ENCODE data around the gene ZNF177.
A peak's percentile ranks its signal among the peaks of the same experiment; 100 is the strongest.
"Not testable (repeated sequence)": the region's sequence is repeated elsewhere in the genome, so short reads cannot be mapped to it uniquely, and the experiment has no call there.

Gene ZNF177

DNA sequence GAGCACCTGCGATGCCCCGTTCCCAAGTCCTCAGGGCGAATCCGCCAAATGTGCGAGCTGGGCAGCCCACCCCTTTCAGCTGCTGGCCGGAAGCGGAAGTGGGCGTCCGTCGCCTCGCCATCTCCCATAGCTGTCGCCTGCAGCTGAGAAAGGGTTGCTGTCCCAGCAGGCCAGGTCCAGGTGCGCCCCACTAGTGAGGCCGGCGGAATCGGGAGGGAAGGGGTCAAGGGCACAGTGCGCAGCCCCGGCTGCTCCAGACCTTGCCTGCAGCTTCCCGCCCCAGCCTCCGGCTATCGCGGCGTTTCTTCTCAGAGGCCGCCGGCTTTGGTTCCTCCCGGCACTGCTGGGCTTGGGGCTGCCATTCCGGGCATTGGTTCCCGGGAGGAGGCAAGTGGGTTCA lies at the start of gene ZNF177:
ZNF177 (plus strand) TSS at position 109 of the 400 bp plus-strand sequence. CDS start 15,299 bp downstream, outside the sequence.
- no peak for DNase-seq (ENCODE audit: low read depth)

DNA sequence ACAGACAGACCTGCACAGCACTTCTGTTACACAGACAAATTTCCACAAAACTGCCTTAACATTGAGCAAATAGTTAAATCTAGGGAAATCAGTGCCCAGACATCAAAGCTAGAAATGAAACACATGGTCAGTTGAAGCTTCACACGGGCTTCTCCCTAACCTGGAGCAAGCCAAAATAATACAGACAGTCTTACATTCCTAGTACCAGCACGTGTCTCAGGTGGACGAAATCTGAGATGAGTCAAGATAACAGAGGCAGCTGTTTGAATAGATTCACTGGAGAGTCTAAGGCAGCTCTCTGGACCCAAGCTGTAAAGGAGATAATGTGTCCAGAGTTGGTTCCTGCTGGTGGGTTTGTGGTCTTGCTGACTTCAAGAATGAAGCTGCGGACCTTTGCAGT lies 49.1 kb upstream of the ZNF177 start:
- no peak for DNase-seq (ENCODE audit: low read depth)

DNA sequence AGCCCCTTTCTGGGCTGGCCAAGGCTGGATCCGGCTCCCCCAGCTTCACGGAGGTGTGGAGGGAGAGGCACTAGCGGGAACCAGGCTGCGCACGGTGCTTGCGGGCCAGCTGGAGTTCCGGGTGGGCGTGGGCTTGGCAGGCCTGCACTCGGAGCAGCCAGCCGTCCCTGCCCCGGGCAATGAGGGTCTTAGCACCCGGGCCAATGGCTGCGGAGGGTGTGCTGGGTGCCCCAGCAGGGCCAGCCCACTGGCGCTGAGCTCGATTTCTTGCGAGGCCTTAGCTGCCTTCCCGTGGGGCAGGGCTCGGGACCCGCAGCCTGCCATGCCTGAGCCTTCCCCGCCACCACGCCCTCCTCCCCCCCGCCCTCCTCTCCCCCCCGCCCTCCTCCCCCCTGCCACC lies 41.5 kb upstream of the ZNF177 start:
- DNase-seq (ENCODE audit: low read depth), result no peak

DNA sequence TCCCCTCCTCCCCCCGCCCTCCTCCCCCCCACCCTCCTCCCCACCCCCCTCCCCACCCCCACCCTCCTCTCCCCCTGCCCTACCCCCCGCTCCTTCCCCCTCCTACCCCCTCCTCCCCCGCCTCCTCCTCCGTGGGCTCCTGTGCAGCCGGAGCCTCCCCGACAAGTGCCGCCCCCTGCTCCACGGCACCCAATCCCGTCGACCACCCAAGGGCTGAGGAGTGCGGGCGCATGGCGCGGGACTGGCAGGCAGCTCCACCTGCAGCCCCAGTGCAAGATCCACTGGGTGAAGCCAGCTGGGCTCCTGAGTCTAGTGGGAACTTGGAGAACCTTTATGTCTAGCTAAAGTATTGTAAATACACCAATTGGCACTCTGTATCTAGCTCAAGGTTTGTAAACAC lies 41.1 kb upstream of the ZNF177 start:
- not testable (repeated sequence) for DNase-seq (ENCODE audit: low read depth)

DNA sequence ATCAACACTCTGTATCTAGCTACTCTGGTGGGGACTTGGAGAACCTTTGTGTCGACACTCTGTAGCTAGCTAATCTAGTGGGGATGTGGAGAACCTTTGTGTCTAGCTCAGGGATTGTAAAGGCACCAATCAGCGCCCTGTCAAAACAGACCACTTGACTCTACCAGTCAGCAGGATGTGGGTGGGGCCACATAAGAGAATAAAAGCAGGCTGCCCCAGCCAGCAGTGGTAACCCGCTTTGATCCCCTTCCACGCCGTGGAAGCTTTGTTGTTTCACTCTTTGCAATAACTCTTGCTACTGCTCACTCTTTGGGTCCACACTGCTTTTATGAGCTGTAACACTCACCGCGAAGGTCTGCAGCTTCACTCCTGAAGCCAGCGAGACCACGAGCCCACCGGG lies 40.6 kb upstream of the ZNF177 start:
- DNase-seq (ENCODE audit: low read depth), result not testable (repeated sequence)

DNA sequence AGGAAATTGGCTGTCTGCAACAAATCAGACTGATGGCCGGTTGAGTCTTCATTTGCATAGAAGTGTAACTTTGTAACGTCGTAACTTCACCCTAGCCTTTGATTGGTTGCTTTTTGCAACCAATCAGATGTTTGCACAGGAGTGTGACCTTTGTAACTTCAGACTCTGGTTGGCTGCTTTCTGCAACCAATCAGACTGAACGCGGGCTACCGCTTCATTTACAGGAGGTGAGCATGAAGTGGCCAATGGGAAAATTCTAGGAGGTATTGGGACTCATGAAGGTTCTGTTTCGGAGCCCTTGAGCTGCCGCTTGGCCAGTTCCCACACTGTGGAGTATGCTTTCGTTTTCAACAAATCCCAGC lies 39.3 kb upstream of the ZNF177 start:
- peak; percentile 65 for DNase-seq (ENCODE audit: low read depth)

DNA sequence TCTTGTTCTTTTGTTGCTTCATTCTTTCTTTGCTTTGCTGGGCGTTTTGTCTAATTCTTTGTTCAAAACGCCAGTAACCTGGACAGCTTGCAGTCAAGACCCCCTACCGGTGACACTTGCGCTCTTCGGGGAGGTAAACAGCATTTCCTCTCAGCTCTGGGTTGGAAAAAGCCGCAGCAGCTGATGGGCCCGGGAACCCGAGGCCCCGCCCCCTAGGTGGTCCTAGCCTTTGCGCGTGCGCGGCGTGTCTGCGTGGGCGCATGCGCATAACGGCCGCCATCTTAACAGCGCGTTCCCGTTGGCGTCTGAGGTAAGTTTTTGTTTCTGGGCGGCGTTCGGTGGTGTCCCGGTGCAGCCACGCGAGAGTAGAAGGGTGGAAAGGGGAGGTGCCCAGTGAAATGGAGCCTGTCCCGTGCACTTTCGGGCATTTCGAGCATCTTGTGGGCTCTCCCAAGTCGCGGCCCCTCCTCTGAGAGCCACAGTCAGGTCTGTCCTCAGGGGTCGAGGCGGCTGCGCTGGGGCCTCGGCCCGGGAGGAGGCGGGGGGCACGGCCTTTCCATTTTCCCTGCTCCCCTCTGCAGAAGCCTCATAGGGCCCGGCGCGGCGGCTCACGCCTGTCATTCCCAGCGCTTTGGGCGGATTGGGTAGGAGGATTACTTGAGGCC lies 38.8 kb upstream of the ZNF177 start, which contains the start of gene ZNF559:
ZNF559 (plus strand) TSS at position 261 of the 665 bp plus-strand sequence. CDS start 14,371 bp downstream, outside the sequence.
- peak; percentile 82 for DNase-seq (ENCODE audit: low read depth)

DNA sequence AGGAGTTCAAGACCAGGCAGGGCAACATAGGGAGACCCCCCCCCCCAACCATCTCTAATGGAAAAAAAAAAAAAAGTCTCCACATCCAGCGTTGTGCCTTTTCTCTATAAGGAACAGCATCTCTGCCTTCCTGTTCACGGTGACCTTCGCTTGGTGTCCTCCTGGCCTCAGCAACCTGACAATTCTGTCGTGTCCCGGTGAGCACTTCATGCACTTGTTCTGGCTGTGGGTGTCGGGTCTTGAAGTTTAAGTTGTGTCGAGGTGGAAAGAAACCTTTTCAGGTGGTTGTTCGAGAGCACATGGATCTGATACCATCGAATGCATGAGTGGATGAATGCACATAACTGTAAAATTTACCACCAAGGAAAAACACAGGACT lies 38.2 kb upstream of the ZNF177 start:
- DNase-seq (ENCODE audit: low read depth), result no peak

DNA sequence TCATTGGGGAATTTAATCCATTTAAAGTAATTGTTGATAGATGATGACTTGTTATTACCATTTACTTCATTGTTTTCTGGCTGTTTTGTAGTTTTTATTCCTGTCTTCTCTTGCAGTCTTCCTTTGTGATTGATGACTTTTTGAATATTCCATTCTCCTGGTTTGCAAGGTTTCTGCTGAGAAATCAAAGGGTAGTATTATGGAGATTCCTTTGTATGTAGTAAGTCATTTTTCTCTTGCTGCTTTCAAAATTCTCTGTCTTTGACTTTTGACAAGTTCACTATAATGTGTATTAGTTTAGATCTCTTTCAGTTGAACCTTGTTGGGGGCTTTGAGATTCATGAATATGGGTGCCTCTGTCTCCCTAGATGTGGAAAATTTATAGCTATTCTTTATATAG lies 32.8 kb upstream of the ZNF177 start:
- DNase-seq (ENCODE audit: low read depth), result no peak

DNA sequence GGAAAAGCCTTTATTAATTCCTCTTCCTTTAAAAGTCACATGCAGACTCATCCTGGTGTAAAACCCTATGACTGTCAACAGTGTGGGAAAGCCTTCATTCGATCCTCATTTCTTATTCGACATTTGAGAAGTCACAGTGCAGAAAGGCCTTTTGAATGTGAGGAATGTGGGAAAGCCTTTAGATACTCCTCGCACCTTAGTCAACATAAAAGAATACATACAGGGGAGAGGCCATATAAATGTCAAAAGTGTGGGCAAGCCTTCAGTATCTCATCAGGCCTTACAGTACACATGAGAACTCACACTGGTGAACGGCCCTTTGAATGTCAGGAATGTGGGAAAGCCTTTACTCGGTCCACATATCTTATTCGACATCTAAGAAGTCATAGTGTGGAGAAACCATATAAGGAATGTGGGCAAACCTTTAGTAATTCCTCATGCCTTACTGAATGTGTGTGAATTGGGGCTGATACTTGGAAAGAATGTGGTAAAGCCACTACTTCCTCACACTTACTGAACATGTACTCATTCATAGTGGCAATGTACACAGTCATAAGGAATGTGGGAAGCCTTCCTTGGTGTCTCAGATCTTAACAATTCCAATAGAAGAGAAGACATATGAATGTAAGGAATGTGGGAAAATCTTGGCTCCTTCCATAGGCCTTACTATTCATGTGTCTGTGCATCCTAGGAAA lies 20.1 kb upstream of the ZNF177 start:
- no peak for DNase-seq (ENCODE audit: low read depth)

DNA sequence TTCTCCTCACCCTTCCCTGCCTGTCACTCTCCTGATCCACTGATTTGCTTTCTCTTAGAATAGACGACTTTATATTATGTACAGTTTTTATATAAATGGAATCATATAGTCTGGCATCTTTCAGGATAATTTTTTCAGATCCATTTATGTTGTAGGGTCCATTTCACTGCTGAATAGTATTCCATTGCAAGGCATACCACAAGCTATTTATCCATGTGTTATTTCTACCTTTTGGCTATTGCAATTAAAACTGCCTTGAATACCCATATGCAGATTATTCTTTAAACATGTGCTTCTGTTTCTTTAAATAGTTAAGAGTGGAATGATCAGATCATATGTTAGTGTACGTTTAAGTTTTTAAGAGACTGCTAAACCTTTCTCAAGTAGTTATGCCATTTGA lies 17.8 kb upstream of the ZNF177 start:
- no peak for DNase-seq (ENCODE audit: low read depth)

DNA sequence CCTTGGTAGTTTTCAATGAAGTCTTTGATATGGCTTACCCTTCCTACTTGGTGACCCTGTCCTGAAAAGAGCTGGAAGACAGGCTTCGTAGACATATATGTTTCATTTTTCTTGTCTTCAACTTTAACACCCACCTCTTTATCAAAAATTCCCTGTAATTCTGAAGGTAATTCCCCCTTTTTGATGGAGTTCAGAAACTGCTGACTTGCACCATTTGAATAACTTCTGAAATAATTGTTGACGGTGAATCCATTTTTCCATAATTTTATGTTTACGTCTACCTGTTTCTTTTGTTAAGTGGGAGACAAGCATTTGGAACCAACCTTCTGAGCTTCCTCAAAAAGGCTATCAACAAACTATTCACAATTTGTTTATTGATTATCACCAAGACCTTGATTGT lies 14.6 kb upstream of the ZNF177 start:
- no peak for DNase-seq (ENCODE audit: low read depth)

DNA sequence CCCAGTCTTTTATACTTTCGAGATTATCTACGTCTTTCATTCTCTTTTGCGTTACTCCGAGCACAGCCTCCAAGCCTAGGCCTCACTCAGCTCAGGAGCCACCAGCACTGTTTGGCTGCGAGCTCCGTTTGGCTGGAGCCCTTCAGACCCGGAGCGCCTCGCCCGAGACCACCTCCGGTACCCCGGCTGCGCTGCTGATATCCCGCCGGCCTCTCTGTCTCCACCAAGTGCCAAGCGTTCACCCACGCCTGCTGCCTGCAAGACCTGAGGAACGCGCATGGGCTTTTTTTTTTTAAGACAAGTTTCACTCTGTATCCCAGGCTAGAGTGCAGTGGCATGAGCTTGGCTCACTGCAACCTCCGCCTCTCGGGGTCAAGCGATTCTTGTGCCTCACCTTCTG lies 14.1 kb upstream of the ZNF177 start:
- DNase-seq (ENCODE audit: low read depth), result no peak

DNA sequence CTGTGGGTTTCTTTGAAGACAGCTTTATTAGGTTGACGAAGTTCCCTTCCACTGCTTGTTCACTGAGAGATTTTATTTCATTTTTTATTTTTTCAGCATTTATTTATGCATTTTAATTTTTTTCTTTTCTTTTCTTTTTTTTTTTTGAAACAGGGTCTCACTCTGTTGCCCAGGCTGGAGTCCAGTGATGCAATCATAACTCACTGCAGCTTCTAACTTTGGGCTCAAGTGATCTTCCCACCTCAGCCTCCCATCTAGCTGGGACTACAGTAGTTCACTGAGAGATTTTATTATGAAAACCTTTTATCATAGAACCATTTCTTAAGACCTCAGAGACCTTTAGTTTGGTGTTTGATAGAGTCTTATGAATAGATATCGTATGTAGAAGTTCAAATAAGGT lies 10.3 kb upstream of the ZNF177 start:
- no peak for DNase-seq (ENCODE audit: low read depth)

DNA sequence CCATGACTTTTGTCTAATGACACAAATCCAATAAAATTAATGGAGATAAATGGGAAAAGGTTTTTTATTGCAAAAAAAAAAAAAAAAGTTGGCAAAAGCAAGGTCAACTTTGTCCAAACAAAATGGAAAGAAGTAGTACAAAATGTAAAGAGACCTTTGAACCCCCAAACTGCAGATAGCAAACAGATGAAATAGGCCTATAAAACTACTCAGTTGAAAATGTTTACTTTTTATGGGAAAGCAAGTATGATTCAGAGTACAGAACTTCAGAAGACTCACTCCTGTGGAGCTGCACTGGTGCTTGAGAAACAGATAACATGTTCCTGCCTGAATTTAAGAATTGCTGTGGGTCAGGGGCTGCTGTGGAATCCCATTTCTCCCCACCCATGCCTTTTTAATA lies 9.8 kb upstream of the ZNF177 start:
- DNase-seq (ENCODE audit: low read depth), result no peak

DNA sequence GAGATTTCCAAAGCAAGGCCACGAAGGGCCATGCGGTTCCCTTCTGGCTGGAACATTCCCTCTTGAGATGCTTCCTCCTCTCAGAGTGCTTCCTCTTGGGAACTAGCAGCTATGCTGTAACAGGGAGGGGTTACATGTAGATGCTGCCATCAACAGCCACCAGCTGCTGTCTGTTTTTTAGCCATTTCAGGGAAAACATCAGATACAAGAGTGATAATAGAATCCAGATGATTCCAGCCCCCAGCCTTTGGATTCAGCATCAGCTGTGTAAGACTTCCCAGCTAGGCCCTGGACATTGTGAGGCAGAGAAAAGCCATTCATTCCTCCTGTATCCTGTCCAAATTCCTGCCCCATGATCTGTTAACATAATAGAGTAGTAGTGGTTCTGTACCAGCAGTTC lies 8.2 kb upstream of the ZNF177 start:
- DNase-seq (ENCODE audit: low read depth), result no peak

DNA sequence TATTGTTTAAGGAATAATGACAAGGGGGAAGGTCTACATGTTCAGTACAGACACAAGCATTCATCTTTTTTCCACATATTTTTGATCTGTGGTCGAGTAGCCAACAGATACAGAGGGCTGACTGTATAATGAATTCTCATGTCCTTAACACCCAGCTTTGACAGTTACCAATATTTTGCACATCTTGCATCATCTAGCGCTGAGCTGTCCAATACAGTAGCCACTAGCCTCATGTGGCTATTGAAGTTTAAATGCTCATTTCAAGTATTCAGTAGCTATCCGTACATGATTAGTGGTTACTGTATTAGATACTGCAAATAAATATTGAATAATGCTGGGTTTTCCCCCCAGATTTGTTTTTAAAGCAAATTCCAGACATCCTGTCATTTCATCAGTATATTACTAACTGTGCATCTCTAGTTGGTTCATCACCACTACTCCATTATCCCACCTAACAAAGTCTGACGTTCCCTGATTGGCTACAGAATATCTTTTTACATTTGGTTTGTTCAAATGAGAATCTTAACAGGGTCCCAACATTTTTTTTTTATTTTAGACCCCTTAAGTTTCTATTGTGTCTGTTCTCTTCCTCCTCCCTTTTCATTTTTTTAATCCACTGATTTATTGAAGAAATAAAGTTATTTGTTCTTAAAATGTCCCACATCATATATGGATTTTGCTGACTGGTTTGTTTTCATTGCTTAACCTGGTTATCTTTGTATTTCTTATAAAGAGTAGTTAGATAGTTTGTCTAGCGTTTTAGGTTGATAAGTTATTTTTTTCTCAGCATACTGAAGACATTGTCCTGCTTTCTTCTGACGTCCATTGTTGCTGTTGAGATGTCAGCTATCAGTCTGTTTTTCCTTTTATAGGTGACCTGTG lies 8.2 kb downstream of the ZNF177 start:
- no peak for DNase-seq (ENCODE audit: low read depth)

DNA sequence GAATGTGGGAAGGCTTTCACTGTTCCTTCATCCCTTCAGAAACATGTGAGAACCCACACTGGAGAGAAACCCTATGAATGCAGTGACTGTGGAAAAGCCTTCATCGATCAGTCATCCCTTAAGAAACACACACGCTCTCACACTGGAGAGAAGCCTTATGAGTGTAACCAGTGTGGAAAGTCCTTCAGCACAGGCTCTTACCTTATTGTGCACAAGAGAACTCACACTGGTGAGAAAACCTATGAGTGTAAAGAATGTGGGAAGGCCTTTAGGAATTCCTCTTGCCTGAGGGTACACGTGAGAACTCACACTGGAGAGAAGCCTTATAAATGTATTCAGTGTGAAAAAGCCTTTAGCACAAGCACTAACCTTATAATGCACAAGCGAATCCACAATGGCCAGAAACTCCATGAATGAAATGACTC lies 18.6 kb downstream of the ZNF177 start:
- no peak for DNase-seq (ENCODE audit: low read depth)

DNA sequence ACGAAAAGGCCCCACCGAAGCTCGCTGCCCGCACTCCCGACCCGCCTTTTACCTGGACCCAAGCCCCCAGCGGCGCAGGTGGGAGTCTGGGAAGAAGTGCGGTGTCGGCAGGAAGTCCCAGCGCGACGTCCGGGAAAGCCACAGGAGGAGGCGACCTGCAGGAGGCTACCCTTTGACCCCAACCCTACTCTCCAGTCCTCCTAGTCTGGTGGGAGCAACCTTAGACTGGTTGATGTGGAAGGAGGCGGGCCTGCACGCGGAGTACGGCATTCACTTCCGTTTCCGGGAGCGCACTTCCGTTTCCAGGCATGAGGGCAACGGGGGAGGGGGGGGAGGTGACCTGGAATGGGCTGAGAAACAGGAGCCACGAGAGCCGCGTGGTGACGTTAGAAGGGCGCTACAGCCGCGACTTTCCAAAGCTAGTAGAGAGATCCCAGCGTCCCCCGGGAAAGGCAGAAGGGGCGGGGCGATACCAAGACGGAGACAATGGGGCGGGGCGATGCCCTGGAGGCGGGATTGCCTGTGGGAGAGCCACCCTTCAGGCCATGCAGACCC lies 44.1 kb downstream of the ZNF177 start:
- peak; percentile 64 for DNase-seq (ENCODE audit: low read depth)

DNA sequence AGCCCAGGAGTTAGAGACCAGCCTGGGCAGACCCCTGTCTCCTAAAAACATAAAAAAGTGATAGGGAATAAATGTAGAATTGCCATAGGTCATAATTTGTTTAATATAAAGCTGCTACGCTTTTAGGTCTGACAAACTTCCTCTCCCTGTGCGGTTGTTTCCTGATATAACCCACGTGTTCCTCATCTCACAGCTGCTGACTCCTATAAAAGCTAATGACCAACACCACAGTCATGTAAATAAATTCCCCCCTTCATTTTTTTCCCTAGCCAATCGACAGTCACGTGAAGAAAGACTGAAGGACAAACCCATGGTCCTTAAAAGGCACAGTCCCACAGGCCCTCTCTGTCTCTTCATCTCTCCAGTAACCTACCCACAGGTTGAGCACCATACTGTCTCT lies 45.0 kb downstream of the ZNF177 start:
- no peak for DNase-seq (ENCODE audit: low read depth)

DNA sequence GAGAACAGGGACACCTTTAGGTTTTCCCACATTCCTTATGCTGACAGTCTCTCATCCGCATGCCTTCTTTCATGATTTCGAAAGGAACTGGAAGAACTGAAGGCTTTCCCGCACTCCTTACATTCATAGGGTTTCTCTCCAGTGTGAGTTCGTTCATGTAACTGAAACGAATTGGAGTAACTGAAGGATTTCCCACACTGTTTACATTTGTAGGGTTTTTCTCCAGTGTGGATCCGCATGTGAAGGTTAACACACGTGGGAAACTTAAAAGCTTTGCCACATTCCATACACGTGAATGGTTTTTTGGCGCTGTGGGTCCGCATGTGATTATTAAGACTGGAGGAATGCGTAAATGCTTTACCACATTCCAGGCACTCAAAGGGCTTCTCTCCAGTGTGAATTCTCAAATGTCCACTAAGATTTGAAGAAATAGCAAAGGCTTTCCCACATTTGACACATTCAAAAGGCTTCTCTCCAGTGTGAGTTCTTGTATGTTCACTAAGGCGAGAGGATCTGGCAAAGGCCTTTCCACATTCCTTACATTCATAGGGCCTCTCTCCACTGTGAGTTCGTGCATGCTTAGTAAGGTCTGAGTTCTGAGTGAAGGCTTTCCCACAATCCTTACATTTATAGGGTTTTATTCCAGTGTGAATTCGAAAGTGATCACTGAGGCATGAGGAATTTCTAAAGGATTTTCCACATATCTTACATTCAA lies 50.6 kb downstream of the ZNF177 start:
- DNase-seq (ENCODE audit: low read depth), result no peak

DNA sequence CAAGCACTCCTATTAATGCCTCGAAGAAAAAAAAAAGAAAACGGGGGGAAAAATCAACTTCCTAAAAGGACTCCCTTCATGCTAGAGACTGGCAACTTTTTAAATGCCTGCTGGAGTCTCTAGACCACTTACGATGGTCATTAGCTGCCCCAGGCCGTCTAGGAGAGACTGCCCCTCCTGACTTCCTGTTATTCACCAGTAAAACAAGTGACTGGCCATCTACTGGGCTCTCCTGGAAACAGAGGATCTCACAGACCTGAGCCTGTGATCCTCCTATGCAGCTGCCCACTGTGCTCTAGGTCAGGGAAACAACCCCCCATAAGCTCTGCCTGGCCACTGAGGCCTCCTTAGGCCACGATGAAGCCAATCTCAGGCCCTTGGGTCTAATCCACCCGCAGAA lies 65.1 kb downstream of the ZNF177 start:
- DNase-seq (ENCODE audit: low read depth), result no peak

Data from non-pigmented ciliary epithelial cell (primary cell).